ENCODE data around the gene DNAJC9.

DNAJC9 gene

GRCh38 chr10:73238990-73239566 lies 8.0 kb downstream of the DNAJC9 start:
- no peak for DNase-seq

GRCh38 chr10:73234695-73235094 lies 12.4 kb downstream of the DNAJC9 start:
- no peak for DNase-seq

- DNase-seq, result no peak
Observed at GRCh38 chr10:73233883-73234282, 13.2 kb downstream of the DNAJC9 start.

- DNase-seq, result no peak
Observed at GRCh38 chr10:73232887-73233286, 14.2 kb downstream of the DNAJC9 start.

- no peak for DNase-seq
Observed at GRCh38 chr10:73229567-73229966, 17.5 kb downstream of the DNAJC9 start.

GRCh38 chr10:73228247-73228646 lies 18.8 kb downstream of the DNAJC9 start:
- DNase-seq, result no peak

GRCh38 chr10:73226663-73227062 lies 20.4 kb downstream of the DNAJC9 start:
- no peak for DNase-seq

GRCh38 chr10:73225518-73225917 lies 21.5 kb downstream of the DNAJC9 start:
- DNase-seq, result no peak

- no peak for DNase-seq
Observed at GRCh38 chr10:73220989-73221388, 26.1 kb downstream of the DNAJC9 start.

GRCh38 chr10:73219384-73219783 lies 27.7 kb downstream of the DNAJC9 start:
- no peak for DNase-seq

- no peak for DNase-seq
Observed at GRCh38 chr10:73218431-73219191, 28.4 kb downstream of the DNAJC9 start.

GRCh38 chr10:73217628-73218027 lies 29.4 kb downstream of the DNAJC9 start:
- DNase-seq, result no peak

- DNase-seq, result no peak
Observed at GRCh38 chr10:73215749-73216148, 31.3 kb downstream of the DNAJC9 start.

GRCh38 chr10:73211106-73211811 lies 35.8 kb downstream of the DNAJC9 start:
- DNase-seq, result no peak

GRCh38 chr10:73210395-73211105 lies 36.5 kb downstream of the DNAJC9 start:
- DNase-seq, result no peak

GRCh38 chr10:73209705-73210104 lies 37.4 kb downstream of the DNAJC9 start:
- no peak for DNase-seq

GRCh38 chr10:73207883-73208282 lies 39.2 kb downstream of the DNAJC9 start:
- DNase-seq, result no peak

- DNase-seq, result no peak
Observed at GRCh38 chr10:73206385-73206784, 40.7 kb downstream of the DNAJC9 start.

GRCh38 chr10:73205890-73206289 lies 41.2 kb downstream of the DNAJC9 start:
- DNase-seq, result no peak

- DNase-seq, result no peak
Observed at GRCh38 chr10:73205081-73205480, 42.0 kb downstream of the DNAJC9 start.

Measured in NCI-H526 (cell line).